Left hindlimb (tissue), 1 donor: ENCODE data around the gene TMEM255B.
A peak's percentile ranks its signal among the peaks of the same experiment; 100 is the strongest.

Experiments
- DNase-seq: peaks from one replicate; pipeline ENCODE4 v3.0.0-alpha.2; 2018

TMEM255B gene

DNA sequence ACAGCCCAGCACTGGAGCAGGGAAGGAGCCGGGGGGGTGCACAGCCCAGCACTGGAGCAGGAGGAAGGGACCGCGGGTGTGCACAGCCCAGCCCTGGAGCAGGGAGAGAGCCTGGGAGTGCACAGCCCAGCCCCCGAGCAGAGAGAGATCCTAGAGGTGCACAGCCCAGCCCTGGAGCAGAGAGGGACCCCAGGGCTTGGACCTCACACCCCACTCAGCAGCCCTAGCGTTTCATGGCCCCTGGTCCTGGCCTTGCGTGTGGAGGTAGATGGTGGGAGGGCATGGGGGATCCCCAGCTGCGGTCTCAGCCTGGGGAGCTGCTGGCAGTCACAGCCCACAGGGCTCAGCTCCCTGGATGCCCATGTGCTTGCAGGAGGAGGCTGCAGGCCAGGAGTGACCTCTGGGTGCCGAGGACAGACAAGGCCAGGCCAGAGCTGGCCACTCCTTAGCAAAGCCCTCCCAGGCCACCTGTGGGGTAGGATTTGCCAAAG lies 79.7 kb downstream of the TMEM255B start:
- DNase-seq: no peak

DNA sequence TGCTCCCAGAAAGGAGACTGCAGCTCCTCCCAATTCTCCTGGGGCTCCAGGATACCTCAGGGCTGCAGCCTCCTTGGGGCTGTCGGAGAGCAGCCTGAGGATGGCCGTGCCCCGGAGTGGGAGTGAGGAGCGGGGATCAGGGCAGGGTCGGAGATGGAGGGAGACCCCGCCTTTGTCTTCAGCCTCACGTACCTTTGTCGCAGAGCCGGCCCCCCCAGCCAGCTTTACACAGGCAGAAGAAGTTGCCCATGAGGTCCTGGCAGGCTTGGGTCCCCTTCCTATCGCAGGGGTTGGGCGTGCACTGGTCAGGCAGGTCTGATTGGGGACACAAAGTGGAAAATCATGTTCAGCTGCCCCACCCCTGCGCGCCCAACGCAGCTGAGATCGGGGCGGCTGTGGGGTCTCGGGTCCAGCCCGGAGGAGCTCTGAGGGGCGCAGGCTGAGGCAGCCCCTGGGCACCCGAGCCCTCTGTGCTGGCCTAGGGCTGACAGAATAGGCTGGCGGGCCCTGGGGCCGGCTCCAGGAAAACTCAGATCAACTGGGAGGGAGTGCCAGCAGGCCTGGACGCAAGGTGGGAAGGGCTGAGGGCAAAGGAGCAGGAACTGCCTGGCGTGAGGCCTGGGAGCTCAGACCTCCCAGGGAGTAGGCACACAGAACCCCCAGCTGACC lies 80.6 kb downstream of the TMEM255B start:
- DNase-seq: no peak

DNA sequence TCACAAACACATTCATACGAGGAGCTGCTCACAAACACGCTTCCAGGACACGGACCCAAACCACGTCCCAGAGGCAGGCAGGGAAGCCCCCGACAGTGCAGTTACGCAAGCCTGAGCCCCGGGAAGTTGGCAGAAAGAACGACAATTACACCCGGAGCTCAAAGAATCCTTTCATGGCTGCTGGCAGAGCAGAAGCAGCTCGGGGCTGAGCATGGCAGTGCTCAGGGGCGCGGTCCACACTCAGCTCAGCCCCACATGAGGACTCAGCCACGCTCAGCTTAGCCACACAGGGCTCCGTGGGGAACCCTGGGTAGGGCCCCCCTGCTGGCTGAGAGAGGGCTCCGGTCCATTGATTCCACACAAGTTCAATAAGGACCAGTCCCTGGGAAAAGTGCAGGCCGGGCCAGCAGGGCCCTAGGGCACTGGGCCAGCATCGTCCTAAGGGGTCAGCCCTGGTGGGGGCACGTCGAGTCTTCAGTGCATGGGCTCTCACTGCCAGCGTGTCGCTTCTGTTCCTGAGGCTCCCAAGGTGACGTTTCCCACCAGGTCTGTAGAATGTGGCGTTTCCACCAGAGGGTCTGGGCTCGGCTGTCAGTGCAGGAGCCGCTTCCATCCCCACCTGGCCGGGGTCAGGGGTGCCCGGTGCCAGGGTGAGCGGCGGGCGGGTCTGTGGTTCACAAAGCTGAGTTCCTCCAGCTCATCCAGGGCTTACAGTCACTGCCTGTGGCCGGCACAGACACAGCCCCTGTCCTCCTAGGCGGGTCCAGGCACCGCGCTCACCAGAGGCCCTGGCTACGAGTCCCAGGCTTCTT lies 81.7 kb downstream of the TMEM255B start:
- DNase-seq: peak; percentile 62

DNA sequence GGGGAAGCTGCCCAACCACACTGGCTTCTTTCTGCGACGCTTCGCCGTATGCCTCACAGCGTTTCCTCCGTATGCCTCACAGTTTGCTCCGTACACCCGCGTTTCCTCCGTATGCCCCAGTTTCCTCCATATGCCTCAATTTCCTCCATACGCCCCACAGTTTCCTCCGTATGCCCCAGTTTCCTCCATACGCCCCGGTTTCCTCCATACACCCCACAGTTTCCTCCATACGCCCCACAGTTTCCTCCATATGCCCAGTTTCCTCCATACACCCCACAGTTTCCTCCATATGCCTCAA lies 82.3 kb downstream of the TMEM255B start:
- DNase-seq: no peak

DNA sequence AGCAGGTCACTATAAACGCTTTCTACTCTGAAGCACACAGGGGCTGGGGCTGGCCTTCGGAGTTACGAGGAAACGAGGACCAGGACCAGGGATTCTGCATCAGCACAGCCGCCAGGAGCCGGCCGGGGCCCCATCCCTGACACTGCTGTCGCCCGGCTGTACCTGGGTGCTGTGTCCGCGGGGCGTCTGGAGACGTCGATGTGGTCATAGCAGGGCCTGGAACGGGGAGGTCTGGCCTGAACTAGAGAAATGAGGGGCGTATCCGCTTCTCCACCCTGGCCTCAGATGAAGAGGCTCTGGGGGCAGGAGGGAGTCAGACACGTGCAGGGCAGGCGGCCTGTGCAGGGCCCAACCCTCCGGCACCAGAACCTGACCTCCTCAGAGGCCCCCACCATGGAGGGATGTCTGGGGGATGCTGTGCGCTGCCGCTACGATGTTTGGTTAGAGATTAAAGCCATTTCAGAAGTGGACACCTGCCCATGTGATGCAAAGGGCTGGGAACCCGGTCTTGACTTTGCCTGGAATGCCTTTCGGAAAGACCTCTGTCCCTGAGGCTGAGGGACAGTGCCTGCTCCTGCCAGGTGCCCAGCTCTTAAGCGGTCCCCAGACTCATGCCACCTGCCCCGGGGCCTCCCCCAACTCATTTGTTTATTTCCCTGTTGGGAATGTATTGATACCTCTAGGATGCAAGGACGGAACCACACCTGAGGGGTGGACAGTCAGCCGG lies 83.5 kb downstream of the TMEM255B start:
- no peak for DNase-seq

DNA sequence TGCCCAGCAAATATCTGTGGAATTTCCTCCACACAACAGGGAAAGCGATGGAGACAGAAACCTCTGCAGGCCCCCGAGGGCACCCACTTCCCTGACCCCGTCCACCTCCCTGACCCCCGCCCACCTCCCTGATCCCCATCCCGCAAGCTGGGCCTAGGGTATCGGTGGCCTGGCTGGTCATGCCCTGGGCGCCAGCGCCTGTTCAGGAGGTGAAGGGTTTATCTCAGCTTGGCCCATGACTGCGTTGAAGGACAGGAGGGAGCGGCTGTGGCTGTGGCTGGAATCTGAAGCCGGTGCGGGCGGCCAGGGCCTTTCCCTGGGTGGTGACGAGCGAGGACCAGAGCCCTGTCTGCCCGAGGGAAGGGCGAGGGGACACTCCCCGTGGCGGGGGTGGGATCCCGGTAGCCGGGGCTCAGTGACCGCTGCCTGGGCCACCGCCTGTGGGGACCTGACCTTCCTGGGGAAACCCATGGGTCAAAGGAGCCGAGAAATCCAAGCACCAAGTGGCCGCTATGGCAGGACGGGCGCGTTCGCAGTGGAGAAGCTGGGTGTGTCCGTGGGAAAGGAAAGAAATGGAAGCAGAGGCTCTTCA lies 84.1 kb downstream of the TMEM255B start:
- DNase-seq: no peak

DNA sequence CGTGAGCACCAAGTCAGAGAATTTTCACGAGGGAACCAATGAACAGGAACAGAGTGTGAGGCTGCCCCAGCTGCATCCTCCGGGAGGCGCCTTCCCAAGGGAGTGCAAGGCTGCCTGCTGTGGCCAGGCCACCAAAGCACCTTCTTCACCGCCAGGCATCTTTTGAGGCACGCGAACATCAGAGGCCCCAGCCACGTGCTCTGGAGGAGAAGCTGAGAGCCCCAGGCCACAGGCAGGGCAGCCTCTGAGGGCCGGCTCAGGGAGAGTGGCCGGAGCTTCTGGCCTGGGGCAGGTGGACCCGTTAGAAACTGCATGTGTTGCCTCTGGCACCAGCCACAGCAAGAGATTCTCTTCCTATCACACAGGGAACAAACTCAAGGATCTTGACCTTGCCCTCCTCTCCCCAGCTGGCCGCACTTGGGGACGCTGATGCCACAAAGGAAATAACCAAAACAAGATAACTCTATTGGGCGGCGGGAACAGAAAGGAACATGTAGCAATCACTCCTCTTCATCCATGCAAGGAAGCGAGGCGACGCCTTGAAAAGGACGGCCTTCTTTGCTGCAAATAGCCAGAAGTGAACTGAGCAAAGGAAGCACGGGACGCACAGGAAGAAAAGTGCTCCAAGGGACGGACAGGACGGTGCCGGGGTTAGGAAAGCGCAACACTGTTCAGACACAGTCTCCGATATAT lies 85.0 kb downstream of the TMEM255B start:
- no peak for DNase-seq

DNA sequence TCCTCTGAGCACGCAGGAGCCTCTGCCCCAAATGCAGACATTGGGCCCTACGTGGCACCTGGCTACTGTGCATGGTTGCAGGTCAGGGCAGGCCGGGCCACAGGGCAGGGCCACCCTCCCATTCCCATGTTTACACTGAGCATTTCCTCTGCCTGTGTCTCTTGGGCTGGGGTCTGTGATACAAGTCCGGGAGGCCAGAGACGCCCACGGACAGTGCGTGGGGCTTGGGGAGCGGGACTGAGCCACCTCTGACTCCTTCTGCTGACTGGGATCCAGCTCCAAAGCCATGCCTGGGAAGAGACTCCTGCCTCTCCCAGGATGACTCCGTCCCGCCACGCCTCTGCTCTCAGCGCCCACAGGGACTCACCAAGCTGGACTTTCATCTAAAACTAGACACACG lies 86.0 kb downstream of the TMEM255B start:
- DNase-seq: peak; percentile 21

DNA sequence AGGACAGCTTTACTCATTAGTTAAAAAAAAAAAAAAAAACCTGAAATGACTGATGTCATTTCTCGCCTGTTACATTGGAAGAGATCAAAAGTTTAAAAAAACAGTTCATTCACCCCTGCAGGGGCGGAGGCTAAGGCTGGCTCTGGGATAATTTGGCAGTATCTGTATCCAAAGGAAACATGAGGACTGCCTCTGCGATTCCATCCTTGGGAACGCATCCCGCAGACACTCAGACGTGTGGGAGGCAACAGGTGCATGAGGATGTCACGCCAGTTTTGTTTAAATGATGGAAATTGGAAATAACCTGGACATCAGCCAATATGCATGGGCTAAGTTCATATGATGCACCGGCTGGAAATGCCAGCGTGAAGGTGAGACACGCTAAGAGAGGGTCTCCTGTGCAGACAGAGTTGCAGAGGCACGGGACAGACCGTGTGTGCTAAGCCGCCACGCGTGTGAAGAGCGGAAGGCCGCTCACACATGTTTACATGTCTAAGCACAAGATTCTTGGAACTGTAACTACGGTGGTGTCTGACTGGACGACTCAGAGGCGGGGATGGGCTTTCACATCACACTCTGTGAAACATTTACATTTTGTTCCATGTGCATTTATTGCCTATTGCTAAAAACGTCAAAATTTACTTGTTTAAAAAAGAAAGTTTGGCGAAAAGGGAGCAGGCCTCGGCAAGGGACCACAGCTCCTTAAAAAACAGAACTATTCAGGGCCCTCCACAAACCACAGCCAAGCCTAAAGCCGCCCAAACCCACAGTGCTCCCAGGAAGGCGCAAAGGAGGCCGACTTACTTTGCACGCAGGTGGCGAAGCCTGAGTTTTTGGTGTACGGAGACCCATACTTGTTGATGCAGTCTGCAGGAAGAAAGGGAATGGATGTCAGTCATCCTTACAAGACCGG lies 87.0 kb downstream of the TMEM255B start:
- peak; percentile 21 for DNase-seq

DNA sequence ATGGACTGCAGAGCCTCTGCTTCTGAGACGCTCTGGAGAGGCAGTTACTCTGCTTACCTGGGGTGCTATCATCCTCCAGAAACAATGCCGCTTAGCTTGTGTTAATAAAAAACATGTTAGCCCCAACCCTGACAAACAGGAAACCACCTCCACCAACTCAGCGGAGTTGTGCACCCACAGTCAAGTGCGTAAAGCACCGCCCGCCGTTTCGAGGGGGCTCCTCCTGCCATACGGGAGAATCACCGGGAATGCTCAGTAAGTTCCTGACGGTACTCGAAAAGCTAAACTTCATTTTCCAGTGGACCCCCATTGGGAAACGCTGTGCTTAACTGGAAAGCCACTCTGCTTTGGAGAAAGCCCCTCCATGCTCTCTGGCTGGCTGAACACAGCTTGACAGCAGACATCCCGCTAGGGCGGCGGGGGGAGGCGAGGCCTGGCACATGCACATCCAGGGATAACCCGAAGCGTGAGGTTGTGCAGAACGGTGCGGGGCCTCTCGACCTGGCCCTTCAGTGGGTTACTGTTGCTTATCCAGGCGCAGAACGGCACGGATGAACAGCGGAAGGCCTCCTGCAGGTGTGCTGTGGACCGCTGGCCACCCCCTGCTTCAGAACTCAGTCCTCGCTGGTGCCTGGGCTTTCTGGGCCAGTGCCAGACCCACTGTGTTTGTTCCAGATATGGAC lies 87.8 kb downstream of the TMEM255B start:
- peak; percentile 1 for DNase-seq

DNA sequence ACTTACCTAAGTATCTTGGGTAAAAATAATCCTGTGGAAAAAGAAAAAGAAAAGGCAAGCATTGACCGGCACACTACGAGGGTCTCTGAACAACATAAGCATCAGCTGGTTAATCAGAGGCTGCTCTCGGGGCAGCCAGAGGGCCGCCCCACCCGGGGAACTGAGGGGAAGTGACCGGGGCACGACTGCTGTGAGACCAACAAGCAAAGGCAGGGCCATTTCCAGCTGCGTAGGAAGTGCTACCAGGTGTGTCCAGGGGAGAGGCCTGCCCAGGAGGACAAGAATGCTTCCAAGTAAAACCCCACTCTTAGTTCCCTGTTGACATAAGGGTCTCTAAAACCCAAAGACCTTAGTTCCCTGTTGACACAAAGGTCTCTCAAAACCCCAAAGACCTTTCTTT lies 89.0 kb downstream of the TMEM255B start:
- peak; percentile 23 for DNase-seq

DNA sequence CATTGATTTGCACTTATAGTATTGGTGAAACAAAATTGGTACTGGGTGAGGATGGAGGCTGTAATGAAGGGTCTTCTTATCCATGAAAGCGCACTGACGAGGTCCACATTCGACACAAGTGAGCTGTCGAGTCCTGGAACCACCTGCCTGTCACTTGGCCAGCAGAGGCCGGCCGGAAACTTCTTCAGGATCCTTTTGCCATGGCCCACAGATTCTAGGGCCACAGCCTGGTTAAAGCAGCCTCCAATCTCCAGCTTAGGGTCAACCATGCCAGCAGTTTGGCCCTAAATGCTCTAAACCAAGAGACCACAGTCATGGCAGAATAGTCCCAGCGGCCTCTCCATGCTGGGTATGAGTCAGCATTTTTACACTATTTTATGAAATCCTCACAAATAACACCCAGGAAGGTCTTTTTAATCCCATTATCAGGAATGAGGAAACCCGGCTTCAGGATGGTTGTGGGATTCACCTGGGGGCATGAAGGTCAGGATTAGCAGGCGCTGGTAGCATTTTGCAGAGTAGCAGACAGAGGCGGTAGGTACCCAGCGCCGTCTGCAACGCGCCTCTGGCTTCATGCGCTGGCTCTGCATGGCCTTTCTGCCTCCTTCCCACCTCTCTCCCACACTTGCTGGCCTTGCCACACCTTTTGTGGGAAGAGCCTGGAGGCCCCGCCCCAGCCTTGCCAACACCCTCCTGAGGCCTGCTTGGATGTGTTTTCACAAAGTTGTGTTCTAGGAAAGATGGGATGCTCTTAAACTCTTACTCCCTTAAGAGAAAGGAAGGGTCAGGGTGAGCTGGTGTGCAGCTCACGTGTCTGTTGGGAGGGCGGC lies 89.6 kb downstream of the TMEM255B start:
- peak; percentile 25 for DNase-seq

DNA sequence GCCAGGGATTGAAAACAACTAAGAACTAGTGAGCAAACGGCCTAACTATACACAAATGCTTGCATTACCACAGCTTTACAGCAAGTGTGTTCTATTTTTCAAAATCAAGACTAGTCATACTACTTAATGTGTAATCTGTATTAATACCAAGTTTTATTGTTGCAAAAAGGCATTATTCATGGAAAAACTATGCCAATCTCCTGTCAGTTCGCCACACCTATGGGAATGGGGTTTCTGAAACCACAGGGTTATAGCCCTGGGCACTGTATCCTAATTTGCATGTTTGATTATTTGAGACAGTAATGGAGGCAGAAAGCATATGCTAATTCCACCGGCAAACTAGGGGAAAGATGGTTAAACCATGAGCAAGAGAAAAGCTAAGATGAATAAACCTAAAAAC lies 90.5 kb downstream of the TMEM255B start:
- no peak for DNase-seq

DNA sequence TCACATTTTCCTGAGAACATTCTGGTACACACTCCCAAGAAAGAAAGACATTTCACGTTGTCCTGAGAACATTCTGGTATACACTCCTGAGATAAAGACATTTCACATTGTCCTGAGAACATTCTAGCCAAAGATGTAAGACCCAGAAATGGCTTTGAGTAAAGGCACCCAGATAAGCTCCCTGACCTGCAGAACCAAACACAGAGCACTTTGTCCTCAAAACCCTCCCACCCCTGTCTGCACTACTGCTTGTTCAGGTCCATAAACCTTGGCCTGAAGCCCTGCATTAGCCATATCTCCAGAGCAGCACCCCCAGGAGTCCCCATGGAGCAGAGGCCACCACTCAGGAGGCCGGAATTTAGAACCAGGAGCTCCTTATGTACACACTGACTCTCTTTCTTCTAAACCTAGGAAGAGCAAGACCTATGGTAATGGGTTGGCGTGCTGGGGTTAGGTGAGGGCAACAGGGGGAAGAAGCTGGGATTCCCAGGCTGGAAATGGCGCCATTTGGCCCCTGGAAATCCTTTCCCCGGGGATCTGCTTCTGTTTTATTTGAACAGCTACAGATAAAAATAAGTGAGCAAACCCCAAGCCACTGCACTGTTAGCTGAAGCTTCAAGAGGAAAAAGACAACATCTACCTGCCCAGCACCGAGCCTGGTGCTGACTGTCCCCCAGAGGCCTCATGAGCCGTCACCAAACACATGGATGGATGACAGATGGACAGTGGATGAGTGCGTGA lies 91.1 kb downstream of the TMEM255B start:
- DNase-seq: peak; percentile 1

DNA sequence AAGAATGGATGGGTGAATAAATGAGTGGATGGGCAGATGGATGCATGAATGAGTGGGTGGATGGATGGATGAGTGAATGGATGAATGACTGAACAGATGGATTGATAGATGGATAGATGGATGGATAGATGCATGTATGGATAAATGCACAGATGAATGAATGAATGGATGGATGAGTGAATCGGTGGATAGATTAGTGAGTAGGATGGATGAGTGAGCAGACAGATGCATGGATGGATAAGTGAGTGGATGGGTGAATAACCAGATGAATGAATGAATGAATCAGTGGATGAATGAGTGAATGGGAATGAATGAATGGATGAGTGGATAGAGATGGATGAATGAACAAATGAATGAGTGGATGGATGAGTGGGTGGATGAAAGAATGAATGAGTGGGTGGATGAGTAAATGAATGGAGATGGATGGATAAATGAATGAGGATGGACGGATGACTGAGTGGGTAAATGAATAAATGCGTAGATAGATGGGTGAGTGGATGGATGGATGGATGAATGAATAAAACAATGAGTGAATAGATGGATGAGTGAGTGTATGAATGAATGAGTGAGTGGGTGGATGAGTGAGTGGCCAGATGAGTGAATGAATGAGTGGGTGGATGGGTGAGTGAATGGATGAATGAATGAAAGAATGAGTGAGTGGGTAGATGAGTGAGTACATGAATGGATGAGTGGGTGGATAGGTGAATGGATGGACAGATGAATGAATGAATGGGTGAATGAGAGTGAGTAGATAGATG lies 91.9 kb downstream of the TMEM255B start:
- DNase-seq: no peak

DNA sequence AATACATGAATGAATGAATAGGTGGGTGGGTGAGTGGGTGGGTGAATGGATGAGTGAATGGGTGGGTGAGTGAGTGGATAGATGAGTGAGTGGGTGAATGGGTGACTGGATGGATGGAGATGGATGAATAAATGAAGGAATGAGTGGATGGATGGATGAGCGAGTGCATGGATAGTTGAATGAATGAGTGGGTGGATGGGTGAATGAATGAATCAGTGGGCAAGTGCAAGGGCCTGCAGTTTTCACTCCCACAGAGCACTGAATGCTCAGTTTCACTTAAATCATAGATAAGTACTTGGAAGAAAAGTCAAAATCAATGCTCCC lies 92.4 kb downstream of the TMEM255B start:
- DNase-seq: peak; percentile 0

DNA sequence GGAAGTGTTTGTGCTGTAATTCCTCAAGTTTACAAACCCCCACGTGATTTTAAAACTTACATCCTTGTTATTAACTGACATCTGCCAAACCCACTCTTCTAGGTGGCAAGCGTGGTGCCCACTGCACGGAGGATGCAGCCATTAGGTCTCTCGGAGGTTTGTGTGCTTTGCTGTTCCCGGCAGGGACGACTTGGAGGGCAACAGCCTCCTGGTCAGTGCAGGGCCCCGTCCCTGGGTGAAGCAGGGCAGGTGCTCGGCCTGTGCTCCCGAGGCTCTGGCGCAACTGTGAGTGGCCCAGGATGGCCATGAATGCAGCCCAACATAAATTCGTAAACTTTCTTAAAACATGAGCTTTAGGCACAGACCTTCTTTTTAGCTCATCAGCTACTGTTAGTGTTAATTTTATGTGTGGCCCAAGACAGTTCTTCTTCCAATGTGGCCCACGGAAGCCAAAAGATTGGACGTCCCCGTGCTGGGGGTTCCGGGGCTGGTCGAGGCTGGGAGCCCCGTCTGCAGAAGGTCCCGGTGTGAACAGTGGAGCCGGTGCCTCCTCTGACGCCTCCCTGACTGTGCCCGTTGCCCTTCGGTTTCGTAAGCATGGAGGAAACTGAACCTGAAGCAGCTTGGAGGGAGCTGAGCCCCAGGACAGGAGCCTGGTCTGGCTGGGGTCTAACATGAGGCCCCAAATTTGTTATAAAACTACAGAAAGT lies 93.0 kb downstream of the TMEM255B start:
- DNase-seq: peak; percentile 4
